GM19397 (cell line): ENCODE results near the gene EEFSEC.

ENCODE experiments used
- ATAC-seq: cut with Tn5 transposase; IDR thresholded peaks from one replicate; pipeline ENCODE4 v1.9.1; 2021; ENCODE audit warnings: mild to moderate bottlenecking, moderate library complexity; ENCODE audit not compliant: unreplicated experiment

EEFSEC gene

DNA sequence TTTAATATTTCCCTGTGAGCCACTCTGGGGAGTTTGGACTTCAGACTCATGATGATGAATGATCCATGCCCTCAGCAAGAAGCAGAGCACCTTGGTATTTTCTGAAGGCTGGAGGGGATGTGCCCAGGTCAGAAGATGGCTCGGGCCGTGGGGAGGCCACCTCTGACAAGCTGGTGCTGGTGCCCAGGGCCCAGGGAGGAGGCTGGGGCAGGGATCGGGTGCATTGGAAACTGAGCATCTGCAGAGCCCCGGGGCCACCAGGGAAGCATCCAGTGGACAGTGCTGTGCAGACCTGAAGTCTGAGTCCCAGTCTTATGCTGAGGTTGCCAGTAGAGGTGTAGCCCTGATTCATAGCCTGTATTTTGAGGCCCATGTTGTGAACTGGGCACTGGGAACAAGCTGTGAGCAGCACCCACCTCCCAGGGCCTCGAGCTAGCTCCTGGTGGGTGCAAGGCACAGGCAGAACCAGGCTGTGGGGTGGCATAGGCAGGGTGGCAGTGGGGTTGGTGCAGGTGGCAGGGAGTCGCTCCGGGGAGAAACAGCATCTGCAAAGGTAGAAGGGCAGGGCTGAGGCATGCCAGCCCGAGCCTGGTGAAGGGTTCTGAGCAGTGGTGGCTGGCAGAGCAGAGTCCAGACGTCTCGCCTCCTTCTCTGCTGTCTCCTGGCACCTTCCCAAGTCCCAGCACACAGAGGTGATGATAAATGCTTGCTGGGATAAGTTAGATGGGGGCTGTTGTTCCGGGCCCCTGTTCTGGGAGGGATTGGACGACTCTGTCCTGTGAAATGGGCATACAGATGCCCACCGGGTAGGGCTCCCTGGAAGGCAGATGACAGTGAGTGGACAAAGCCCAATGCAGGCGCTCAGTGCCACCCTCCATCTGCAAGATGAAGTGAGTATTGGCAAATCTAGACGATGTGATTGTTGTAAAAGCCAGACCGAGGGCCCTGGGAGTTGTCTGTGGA is 302.8 kb downstream of the EEFSEC start:
- ATAC-seq = no peak

DNA sequence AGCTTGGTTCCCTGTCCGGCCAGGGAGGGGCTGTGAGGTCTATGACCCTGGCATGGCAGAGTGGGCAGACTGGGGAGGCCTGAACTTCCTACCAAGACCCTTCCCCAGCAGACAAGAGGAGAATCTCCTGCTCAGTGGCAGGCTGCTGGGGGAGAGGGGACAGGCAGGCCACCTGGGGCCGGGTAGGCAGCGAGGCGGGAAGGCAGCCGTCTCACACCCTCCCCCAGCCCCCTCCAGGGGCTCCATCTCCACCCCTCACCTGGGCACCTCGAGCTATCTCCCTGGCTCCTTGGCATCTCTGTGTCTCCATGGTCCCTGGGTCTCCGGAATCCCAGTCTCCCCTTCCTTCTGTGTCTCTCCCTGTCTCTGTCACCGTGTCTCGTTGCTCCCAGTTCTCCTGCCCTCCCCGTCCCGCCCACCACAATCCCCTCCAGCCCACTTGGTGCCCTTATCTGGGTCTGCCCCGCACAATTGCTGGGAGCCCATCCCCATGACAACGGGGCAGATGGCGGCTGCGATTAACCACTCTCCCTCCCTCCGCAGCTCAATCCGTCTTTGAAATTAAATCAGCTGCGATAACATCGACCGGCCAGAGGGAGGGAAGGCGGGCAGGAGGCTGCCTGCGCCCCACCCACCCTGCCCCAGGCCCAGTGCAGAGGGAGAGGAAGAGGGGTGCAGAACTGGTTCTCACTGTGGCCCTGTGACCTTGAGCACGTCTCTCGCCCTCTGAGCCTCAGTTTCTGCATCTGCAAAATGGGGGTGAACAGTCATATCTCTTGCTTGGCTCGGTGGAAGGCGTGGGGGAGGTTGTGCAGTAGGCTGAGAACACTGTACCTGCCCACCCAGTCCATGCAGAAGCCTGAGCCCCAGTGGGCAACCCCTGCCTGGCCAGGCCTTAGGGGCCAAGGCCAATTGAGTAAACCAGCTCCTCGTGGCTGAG is 303.8 kb downstream of the EEFSEC start:
- ATAC-seq = no peak

GRCh38 chr3:128457937-128458336 is 304.7 kb downstream of the EEFSEC start:
- ATAC-seq = no peak
